HepG2 (cell line): ENCODE data around the gene NUDT3. TPM values are rescaled to one million over a fixed set of nuclear protein-coding genes. Genes with fewer than 3 reads are reported as not detected.

Source experiments
- CENPT ChIP-seq: sonication (generic); formaldehyde crosslinking; IDR thresholded peaks from 2 replicates; pipeline ENCODE4 v1.8.0; 2022; ENCODE audit warnings: low read depth, mild to moderate bottlenecking, moderate library complexity, missing genetic modification reagents
- GZF1 ChIP-seq: sonication (generic); formaldehyde crosslinking; IDR thresholded peaks from 2 replicates; pipeline ENCODE4 v1.5.1; 2020; ENCODE audit warnings: mild to moderate bottlenecking, missing genetic modification reagents
- NR2F1 ChIP-seq, 2 experiments: fragments of 450-650 bp in 1 of 2; formaldehyde crosslinking in 1 of 2; IDR thresholded peaks; 2 replicates each; pipeline versions ENCODE4 v1.5.0 to v1.6.1; 2016 to 2020; ENCODE audit warnings: mild to moderate bottlenecking in 1 of 2, missing compliant biosample characterization in 1 of 2, missing genetic modification reagents in 1 of 2, moderate library complexity in 1 of 2
- PCBP1 ChIP-seq: fragments of 200-400 bp; formaldehyde crosslinking; IDR thresholded peaks from 2 replicates; pipeline ENCODE4 v1.6.1; 2017; ENCODE audit warnings: mild to moderate bottlenecking, low read depth, low read length, borderline replicate concordance
- PHF8 ChIP-seq: sonication (generic); formaldehyde crosslinking; IDR thresholded peaks from 2 replicates; pipeline ENCODE4 v1.5.0; 2020; ENCODE audit warnings: missing genetic modification reagents
- ZNF768 ChIP-seq: sonication (generic); formaldehyde crosslinking; IDR thresholded peaks from 2 replicates; pipeline ENCODE4 v1.4.0; 2020; ENCODE audit warnings: missing genetic modification reagents
- ZSCAN12 ChIP-seq: sonication (generic); formaldehyde crosslinking; IDR thresholded peaks from 2 replicates; pipeline ENCODE4 v1.9.0; 2021; ENCODE audit warnings: mild to moderate bottlenecking, missing genetic modification reagents
- polyA plus RNA-seq, 8 experiments: library from polyadenylated mRNA; depleted of rRNA in 3 of 8; stranded (reverse) in 7 of 8; unstranded in 1 of 8; fragments of >200 nt; fragmentation: Illumina TruSeq in 4 of 8; extraction: Trizol in 4 of 8; gene quantifications; 2 replicates each; pipeline versions ENCODE4 v1.2.1 to v1.2.3, GENCODE V29; 2011 to 2016; ENCODE audit warnings: low read depth in 4 of 8, missing spikeins in 1 of 8, mixed read lengths in 1 of 8; ENCODE audit not compliant: insufficient read depth in 1 of 8
- total RNA-seq, 5 experiments: library from RNA; depleted of rRNA; stranded (reverse); fragments of >200 nt; fragmentation: Illumina TruSeq; extraction: Trizol; gene quantifications; 2 replicates each; pipeline ENCODE4 v1.2.3, GENCODE V29; 2016; ENCODE audit warnings: low read depth in 1 of 5
- TF ChIP-seq, protein P1 (sequence below): IDR thresholded peaks from 2 replicates; pipeline ENCODE4 v1.6.1; 2016; ENCODE audit warnings: missing compliant biosample characterization, missing genetic modification reagents, borderline replicate concordance
- TF ChIP-seq, protein P2 (sequence below): sonication (generic); formaldehyde crosslinking; IDR thresholded peaks from 2 replicates; pipeline ENCODE4 v1.4.0; 2020; ENCODE audit warnings: missing genetic modification reagents
- TF ChIP-seq, protein P3 (sequence below): sonication (generic); formaldehyde crosslinking; IDR thresholded peaks from 2 replicates; pipeline ENCODE4 v1.4.0; 2020; ENCODE audit warnings: missing genetic modification reagents, borderline replicate concordance
- TF ChIP-seq, protein P4 (sequence below): sonication (generic); formaldehyde crosslinking; IDR thresholded peaks from 2 replicates; pipeline ENCODE4 v1.8.0; 2022; ENCODE audit warnings: missing genetic modification reagents, mild to moderate bottlenecking, borderline replicate concordance
- TF ChIP-seq, protein P5 (sequence below): sonication (generic); formaldehyde crosslinking; IDR thresholded peaks from 2 replicates; pipeline ENCODE4 v1.4.0; 2020; ENCODE audit warnings: missing genetic modification reagents, borderline replicate concordance
- TF ChIP-seq, protein P6 (sequence below): sonication (generic); formaldehyde crosslinking; IDR thresholded peaks from 2 replicates; pipeline ENCODE4 v1.5.0; 2020; ENCODE audit warnings: missing genetic modification reagents
- TF ChIP-seq, protein P7 (sequence below): sonication (generic); formaldehyde crosslinking; IDR thresholded peaks from 2 replicates; pipeline ENCODE4 v1.8.0; 2022; ENCODE audit warnings: low read depth, missing genetic modification reagents

Gene NUDT3
- total and polyA plus RNA-seq, 2 of the 13 experiments (the other 11 are each of a cell fraction or from before 2014, with no cell fraction given), result 20.2 to 20.6 TPM

DNA sequence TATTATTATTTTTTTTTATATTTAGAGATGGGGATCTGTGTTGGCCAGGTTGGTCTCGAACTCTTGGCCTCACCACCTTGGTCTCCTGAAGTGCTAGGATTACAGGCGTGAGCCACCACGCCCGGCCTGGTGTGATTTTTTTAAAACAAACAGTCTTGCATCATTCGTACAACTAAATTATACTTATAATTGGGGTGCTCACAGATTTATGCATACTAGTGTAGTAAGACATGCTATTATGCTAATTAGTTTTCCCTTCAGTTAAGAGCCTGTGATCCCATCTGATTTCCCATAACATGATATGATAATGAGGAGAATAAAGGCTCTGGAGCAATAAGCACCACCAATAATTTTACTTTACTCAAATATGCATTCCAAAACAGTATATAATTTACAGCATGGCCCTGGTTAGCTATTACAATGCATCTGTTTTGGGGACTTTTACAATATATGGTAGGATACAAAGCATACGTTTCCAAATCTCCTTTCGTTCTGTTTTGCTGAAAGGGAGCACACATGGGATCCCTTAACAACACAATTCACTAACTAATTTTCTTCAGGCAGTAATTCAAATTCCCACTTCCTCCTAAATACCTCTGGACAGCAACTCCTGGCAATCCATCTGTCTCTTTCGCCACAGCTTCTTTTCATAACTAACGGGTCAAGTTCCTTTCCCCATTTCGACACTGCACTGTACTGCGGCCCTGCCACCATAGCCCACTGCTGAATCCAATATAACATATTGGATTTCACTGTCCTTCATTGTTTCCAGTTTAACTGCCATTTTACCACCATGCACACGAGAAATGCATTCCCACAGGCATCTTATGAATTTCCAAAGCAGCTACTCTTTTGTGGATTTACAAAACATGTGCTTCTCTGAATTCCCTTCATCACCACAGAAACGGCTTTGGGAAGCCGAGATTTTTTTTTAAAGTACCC is 1.7 kb downstream of the NUDT3 start (continued):
- TF ChIP-seq, protein P1, sequence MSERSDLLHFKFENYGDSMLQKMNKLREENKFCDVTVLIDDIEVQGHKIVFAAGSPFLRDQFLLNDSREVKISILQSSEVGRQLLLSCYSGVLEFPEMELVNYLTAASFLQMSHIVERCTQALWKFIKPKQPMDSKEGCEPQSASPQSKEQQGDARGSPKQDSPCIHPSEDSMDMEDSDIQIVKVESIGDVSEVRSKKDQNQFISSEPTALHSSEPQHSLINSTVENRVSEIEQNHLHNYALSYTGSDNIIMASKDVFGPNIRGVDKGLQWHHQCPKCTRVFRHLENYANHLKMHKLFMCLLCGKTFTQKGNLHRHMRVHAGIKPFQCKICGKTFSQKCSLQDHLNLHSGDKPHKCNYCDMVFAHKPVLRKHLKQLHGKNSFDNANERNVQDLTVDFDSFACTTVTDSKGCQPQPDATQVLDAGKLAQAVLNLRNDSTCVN (CRISPR knock-in tag), result no peak
- TF ChIP-seq CENPT (CRISPR knock-in tag) (no peak), GZF1 (no peak), ZNF768 (CRISPR knock-in tag) (no peak), PHF8 (no peak), NR2F1 (CRISPR knock-in tag; IDR thresholded peaks at IDR 0.05) (no peak), PCBP1 (no peak), ZSCAN12 (no peak)
- TF ChIP-seq, protein P2, sequence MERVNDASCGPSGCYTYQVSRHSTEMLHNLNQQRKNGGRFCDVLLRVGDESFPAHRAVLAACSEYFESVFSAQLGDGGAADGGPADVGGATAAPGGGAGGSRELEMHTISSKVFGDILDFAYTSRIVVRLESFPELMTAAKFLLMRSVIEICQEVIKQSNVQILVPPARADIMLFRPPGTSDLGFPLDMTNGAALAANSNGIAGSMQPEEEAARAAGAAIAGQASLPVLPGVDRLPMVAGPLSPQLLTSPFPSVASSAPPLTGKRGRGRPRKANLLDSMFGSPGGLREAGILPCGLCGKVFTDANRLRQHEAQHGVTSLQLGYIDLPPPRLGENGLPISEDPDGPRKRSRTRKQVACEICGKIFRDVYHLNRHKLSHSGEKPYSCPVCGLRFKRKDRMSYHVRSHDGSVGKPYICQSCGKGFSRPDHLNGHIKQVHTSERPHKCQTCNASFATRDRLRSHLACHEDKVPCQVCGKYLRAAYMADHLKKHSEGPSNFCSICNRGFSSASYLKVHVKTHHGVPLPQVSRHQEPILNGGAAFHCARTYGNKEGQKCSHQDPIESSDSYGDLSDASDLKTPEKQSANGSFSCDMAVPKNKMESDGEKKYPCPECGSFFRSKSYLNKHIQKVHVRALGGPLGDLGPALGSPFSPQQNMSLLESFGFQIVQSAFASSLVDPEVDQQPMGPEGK (CRISPR knock-in tag), result no peak
- TF ChIP-seq, protein P3, sequence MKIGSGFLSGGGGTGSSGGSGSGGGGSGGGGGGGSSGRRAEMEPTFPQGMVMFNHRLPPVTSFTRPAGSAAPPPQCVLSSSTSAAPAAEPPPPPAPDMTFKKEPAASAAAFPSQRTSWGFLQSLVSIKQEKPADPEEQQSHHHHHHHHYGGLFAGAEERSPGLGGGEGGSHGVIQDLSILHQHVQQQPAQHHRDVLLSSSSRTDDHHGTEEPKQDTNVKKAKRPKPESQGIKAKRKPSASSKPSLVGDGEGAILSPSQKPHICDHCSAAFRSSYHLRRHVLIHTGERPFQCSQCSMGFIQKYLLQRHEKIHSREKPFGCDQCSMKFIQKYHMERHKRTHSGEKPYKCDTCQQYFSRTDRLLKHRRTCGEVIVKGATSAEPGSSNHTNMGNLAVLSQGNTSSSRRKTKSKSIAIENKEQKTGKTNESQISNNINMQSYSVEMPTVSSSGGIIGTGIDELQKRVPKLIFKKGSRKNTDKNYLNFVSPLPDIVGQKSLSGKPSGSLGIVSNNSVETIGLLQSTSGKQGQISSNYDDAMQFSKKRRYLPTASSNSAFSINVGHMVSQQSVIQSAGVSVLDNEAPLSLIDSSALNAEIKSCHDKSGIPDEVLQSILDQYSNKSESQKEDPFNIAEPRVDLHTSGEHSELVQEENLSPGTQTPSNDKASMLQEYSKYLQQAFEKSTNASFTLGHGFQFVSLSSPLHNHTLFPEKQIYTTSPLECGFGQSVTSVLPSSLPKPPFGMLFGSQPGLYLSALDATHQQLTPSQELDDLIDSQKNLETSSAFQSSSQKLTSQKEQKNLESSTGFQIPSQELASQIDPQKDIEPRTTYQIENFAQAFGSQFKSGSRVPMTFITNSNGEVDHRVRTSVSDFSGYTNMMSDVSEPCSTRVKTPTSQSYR (CRISPR knock-in tag), result no peak; the same call in 1 of the 2 replicates
- TF ChIP-seq, protein P4, sequence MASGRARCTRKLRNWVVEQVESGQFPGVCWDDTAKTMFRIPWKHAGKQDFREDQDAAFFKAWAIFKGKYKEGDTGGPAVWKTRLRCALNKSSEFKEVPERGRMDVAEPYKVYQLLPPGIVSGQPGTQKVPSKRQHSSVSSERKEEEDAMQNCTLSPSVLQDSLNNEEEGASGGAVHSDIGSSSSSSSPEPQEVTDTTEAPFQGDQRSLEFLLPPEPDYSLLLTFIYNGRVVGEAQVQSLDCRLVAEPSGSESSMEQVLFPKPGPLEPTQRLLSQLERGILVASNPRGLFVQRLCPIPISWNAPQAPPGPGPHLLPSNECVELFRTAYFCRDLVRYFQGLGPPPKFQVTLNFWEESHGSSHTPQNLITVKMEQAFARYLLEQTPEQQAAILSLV (CRISPR knock-in tag), result no peak
- TF ChIP-seq, protein P5, sequence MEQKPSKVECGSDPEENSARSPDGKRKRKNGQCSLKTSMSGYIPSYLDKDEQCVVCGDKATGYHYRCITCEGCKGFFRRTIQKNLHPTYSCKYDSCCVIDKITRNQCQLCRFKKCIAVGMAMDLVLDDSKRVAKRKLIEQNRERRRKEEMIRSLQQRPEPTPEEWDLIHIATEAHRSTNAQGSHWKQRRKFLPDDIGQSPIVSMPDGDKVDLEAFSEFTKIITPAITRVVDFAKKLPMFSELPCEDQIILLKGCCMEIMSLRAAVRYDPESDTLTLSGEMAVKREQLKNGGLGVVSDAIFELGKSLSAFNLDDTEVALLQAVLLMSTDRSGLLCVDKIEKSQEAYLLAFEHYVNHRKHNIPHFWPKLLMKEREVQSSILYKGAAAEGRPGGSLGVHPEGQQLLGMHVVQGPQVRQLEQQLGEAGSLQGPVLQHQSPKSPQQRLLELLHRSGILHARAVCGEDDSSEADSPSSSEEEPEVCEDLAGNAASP, result peak; percentile 29; the same call in 1 of the 2 replicates
- TF ChIP-seq, protein P6, sequence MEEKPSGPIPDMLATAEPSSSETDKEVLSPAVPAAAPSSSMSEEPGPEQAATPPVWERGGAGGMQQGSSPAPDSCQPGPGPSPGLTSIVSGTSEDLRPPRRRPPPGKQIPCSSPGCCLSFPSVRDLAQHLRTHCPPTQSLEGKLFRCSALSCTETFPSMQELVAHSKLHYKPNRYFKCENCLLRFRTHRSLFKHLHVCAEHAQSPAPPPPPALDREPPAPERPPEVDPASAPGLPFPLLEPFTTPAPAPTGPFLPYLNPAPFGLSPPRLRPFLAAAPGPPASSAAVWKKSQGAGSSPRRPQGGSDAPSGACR (CRISPR knock-in tag), result 0 out of 2 replicates have a peak, but pooled peaks have one; percentile 50
- TF ChIP-seq, protein P7, sequence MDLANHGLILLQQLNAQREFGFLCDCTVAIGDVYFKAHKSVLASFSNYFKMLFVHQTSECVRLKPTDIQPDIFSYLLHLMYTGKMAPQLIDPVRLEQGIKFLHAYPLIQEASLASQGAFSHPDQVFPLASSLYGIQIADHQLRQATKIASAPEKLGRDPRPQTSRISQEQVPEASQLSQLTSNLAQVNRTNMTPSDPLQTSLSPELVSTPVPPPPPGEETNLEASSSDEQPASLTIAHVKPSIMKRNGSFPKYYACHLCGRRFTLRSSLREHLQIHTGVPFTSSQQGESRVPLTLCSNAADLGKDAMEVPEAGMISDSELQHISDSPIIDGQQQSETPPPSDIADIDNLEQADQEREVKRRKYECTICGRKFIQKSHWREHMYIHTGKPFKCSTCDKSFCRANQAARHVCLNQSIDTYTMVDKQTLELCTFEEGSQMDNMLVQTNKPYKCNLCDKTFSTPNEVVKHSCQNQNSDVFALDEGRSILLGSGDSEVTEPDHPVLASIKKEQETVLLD (CRISPR knock-in tag), result no peak
